K562 (cell line): ENCODE measurements around the gene ZNF292. TPM values are rescaled to one million over a fixed set of nuclear protein-coding genes. Genes with fewer than 3 reads are reported as not detected.
A peak's percentile ranks its signal among the peaks of the same experiment; 100 is the strongest.

ENCODE experiments used
- ATAC-seq: fragments of 200-7000 bp; cut with Tn5 transposase; 3 replicates; pipeline ENCODE4 v1.9.1; 2020; ENCODE audit warnings: moderate library complexity
- BruUV-seq: library from RNA; stranded (reverse); fragments of 400-500 nt; replicated peaks from 2 replicates; lab custom pipeline; 2021; lab: Mats Ljungman, UMichigan
- CTCF ChIA-PET: fragments of 300-600 bp; formaldehyde crosslinking; extraction: SDS; loops from one replicate; lab custom pipeline; 2021; ENCODE audit warnings: low intra/inter-chr PET ratio; lab: Yijun Ruan, JAX
- POLR2A ChIA-PET: fragments of 300-600, 350-650 bp; sonication (Branson Sonifier 250); formaldehyde crosslinking; extraction: SDS; loops from one replicate; lab custom pipeline; 2021; ENCODE audit warnings: antibody characterized with exemption, inconsistent platforms; lab: Yijun Ruan, JAX
- DNase-seq, 4 experiments: peaks; one replicate each; pipeline versions ENCODE4 v3.0.0 to v3.0.0-alpha.2; 2011 to 2018; ENCODE audit warnings: low spot score in 3 of 4, mixed read lengths in 3 of 4; ENCODE audit errors: extremely low read depth in 1 of 4
- FAIRE-seq: peaks from 2 replicates; lab custom pipeline; 2011; peaks lifted over from hg19 to GRCh38; lab: Jason Lieb, UNC
- H2AFZ ChIP-seq: 2 replicates; pipeline ENCODE4 v1.6.0; 2011; ENCODE audit warnings: low read depth, low read length, control low read depth, inconsistent platforms
- H3K27ac ChIP-seq: fragments of 200-600 bp; 3 replicates; pipeline ENCODE4 v1.8.0; 2011; ENCODE audit warnings: low read depth, mild to moderate bottlenecking, control low read depth, inconsistent platforms, low read length, moderate library complexity, mixed read lengths; ENCODE audit errors: extremely low read depth
- H3K27me3 ChIP-seq, 2 experiments: fragments of 300-600 bp in 1 of 2; 2 replicates in 1 of 2; 3 replicates in 1 of 2; pipeline versions ENCODE4 v1.6.0 to v1.8.0; 2011; ENCODE audit warnings: inconsistent platforms in 2 of 2, low read length in 2 of 2, mild to moderate bottlenecking in 1 of 2, mixed read lengths in 1 of 2, moderate library complexity in 1 of 2; ENCODE audit not compliant: control insufficient read depth in 2 of 2, insufficient read depth in 2 of 2
- H3K36me3 ChIP-seq: fragments of 300-600 bp; 3 replicates; pipeline ENCODE4 v1.8.0; 2011; ENCODE audit warnings: mild to moderate bottlenecking, low read length, inconsistent platforms; ENCODE audit not compliant: control insufficient read depth, insufficient read depth
- H3K4me1 ChIP-seq, 2 experiments: fragments of 200-600 bp in 1 of 2; replicated peaks in 1 of 2; 2 replicates in 1 of 2; 3 replicates in 1 of 2; pipeline versions ENCODE4 v1.5.1 to v1.8.0; 2011; ENCODE audit warnings: inconsistent platforms in 2 of 2, low read length in 2 of 2, mild to moderate bottlenecking in 1 of 2, mixed read lengths in 1 of 2, moderate library complexity in 1 of 2; ENCODE audit not compliant: control insufficient read depth in 2 of 2, insufficient read depth in 2 of 2
- H3K4me2 ChIP-seq: 2 replicates; pipeline ENCODE4 v1.6.1; 2011; ENCODE audit warnings: low read length, control low read depth, inconsistent platforms, mixed read lengths; ENCODE audit not compliant: insufficient read depth
- H3K4me3 ChIP-seq: fragments of 200-600 bp; sonication (generic), shearing (Covaris generic); 2 replicates; pipeline ENCODE4 v1.5.1; 2016; ENCODE audit warnings: control low read depth, inconsistent platforms
- H3K79me2 ChIP-seq: fragments of 200-600 bp; 3 replicates; pipeline ENCODE4 v1.8.0; 2011; ENCODE audit warnings: low read length, inconsistent platforms; ENCODE audit not compliant: control insufficient read depth, insufficient read depth
- H3K9ac ChIP-seq, 2 experiments: 2 replicates each; pipeline versions ENCODE4 v1.6.0 to v1.6.1; 2011; ENCODE audit warnings: low read depth in 2 of 2, low read length in 2 of 2, control low read depth in 1 of 2, inconsistent platforms in 1 of 2, mild to moderate bottlenecking in 1 of 2, mixed read lengths in 1 of 2; ENCODE audit not compliant: insufficient read depth in 1 of 2
- H3K9me1 ChIP-seq: one replicate; pipeline ENCODE4 v1.6.0; 2011; ENCODE audit warnings: inconsistent platforms, mild to moderate bottlenecking, low read length, moderate library complexity; ENCODE audit not compliant: control insufficient read depth, insufficient read depth
- H3K9me3 ChIP-seq: replicated peaks from 2 replicates; pipeline ENCODE4 v1.5.1; 2011; ENCODE audit warnings: low read depth, low read length, inconsistent platforms; ENCODE audit not compliant: control insufficient read depth, insufficient read depth
- H4K20me1 ChIP-seq: replicated peaks from 2 replicates; pipeline ENCODE4 v1.6.1; 2011; ENCODE audit warnings: low read length, inconsistent platforms, mixed read lengths; ENCODE audit not compliant: control insufficient read depth, insufficient read depth
- CEBPB ChIP-seq: fragments of 450-650 bp; IDR thresholded peaks from 2 replicates; pipeline ENCODE4 v1.6.1; 2016; ENCODE audit warnings: missing genetic modification characterization, missing compliant biosample characterization
- KDM2B ChIP-seq: fragments of 250-450 bp; sonication (Bioruptor Pico); IDR thresholded peaks from 2 replicates; pipeline ENCODE4 v1.8.0; 2021; ENCODE audit warnings: mild to moderate bottlenecking, moderate library complexity
- SLC30A9 ChIP-seq: fragments of 250-450 bp; sonication (Bioruptor Pico); IDR thresholded peaks from 2 replicates; pipeline ENCODE4 v1.8.0; 2022; ENCODE audit warnings: mild to moderate bottlenecking, moderate library complexity
- WGBS: fragments of 100-300 bp; shearing (Covaris generic); methylation state at CpG from one replicate; pipeline ENCODE4 v1.1.6; 2016; ENCODE audit warnings: low coverage, mixed read lengths; ENCODE audit not compliant: insufficient coverage; ENCODE audit errors: missing lambda C conversion rate; 5-methylcytosine and 5-hydroxymethylcytosine counted together
- in situ Hi-C: fragments of 300-500 bp; cut with MboI; formaldehyde crosslinking; loops from 4 replicates; pipeline ENCODE4 v1.15.0; 2018; ENCODE audit warnings: inconsistent platforms, mixed read lengths
- intact Hi-C: fragments of 100-400 bp; cut with micrococcal nuclease; formaldehyde crosslinking; loops from 2 replicates; pipeline ENCODE4 v1.14.2; 2022
- polyA plus RNA-seq, 8 experiments: library from polyadenylated mRNA; depleted of rRNA in 4 of 8; stranded (reverse) in 5 of 8; unstranded in 3 of 8; fragments of >200 nt; fragmentation: Nextera tagmentation in 2 of 8; fragmentation: Illumina TruSeq in 1 of 8; extraction: Ambion mirVana in 2 of 8; extraction: Trizol in 1 of 8; gene quantifications; 2 replicates each; pipeline versions ENCODE4 v1.2.1 to v1.2.3, GENCODE V29; 2011 to 2014; ENCODE audit warnings: inconsistent platforms in 1 of 8, missing spikeins in 1 of 8
- total RNA-seq, 7 experiments: library from RNA; depleted of rRNA in 6 of 7; stranded (reverse); fragments of >200 nt in 6 of 7; fragmentation: Illumina TruSeq in 2 of 7; extraction: Trizol in 2 of 7; gene quantifications; 2 replicates each; pipeline versions ENCODE4 v1.2.1 to v1.2.3, GENCODE V29; 2011 to 2021; ENCODE audit warnings: low replicate concordance in 1 of 7
- TF ChIP-seq, protein P1 (sequence below), 2 experiments: fragments of 450-650 bp; conservative IDR thresholded peaks; 2 replicates each; pipeline ENCODE4 v1.6.1; 2017; ENCODE audit warnings: mild to moderate bottlenecking in 2 of 2, moderate library complexity in 2 of 2

Gene ZNF292
- total and polyA plus RNA-seq, 9 of the 15 experiments (the other 6 are each of a cell fraction or from before 2014, with no cell fraction given), result 4.4 to 17.1 (median 12.8) TPM

DNA sequence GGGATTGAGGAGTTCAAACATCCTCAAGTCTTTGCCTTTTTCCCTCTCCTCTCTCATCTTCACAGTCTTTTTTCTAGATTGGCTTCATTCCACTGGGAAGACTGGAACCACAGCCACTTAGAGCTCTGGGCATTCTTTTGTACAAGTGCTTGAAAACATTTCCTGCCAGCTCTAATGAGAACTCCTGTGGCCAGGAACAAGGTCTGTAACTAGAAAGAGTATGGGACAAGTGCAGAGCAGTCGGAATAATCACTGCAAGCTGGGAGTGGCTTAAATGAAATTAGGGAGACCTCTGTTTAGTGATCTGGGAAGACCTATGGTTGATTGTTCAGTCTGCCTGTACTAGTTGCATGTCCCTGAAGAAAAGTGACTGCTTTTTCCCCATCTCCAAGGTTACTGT is 126.1 kb downstream of the ZNF292 start:
- no peaks in the 10 kb centered on the region for H3K79me2 ChIP-seq
- no peak for ATAC-seq
- H3K27ac ChIP-seq, result no peak overlapping the region
- ChIA-PET POLR2A (interaction anchor here (0.7 kb wide), 1 partner anchor 85 kb away, joined by 3 read pairs; no protein-coding TSS in a partner anchor), CTCF (no interaction called here)
- 0% methylated on average over 1 of the region's 1 CpG for WGBS
- in situ Hi-C loops (no loop called here), intact Hi-C loops (no loop called here)
- H3K4me1 ChIP-seq, result no peaks in the 10 kb centered on the region
- DNase-seq, result no peak
- no peak for FAIRE-seq
- peaks cover 3 to 5% of the 10 kb centered on the region in 2 experiments; a peak in 2 of 5 replicates for H3K27me3 ChIP-seq
- no TSS peak for BruUV-seq
- TF ChIP-seq, protein P1, sequence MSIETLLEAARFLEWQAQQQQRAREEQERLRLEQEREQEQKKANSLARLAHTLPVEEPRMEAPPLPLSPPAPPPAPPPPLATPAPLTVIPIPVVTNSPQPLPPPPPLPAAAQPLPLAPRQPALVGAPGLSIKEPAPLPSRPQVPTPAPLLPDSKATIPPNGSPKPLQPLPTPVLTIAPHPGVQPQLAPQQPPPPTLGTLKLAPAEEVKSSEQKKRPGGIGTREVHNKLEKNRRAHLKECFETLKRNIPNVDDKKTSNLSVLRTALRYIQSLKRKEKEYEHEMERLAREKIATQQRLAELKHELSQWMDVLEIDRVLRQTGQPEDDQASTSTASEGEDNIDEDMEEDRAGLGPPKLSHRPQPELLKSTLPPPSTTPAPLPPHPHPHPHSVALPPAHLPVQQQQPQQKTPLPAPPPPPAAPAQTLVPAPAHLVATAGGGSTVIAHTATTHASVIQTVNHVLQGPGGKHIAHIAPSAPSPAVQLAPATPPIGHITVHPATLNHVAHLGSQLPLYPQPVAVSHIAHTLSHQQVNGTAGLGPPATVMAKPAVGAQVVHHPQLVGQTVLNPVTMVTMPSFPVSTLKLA (conservative IDR thresholded peaks at IDR 0.05), result no peak
- TF ChIP-seq KDM2B (CRISPR knock-in tag), result no peak
- no peaks in the 10 kb centered on the region for H3K36me3 ChIP-seq
- H4K20me1 ChIP-seq, result no peaks in the 10 kb centered on the region
- no peak overlapping the region for H3K4me3 ChIP-seq
- H3K9me1 ChIP-seq, result no peaks in the 10 kb centered on the region
- no peak overlapping the region for H2AFZ ChIP-seq
- no peaks in the 10 kb centered on the region for H3K9me3 ChIP-seq
- H3K4me2 ChIP-seq, result no peak overlapping the region
- no peak overlapping the region for H3K9ac ChIP-seq

DNA sequence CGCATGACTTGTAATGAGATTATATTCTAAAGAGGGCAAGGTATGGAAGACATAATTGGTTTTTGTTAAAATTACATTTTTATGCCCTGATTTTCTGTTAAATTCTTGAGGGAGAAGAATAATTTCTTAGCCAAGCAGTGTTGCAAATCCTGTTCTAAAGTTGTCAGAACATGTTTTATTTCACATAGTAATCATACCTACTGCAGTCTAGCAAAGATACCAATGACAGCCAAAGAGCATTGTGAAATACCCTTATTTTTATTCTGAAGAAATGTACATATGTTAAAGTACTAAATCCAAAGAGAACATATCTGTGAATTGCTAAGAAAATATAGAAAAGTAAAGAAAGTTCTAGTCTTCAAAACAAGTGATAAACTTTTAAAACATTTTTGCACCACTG is 127.4 kb downstream of the ZNF292 start:
- no peak for FAIRE-seq
- H2AFZ ChIP-seq, result no peak overlapping the region
- H3K27ac ChIP-seq, result no peak overlapping the region
- H4K20me1 ChIP-seq, result no peaks in the 10 kb centered on the region
- in situ Hi-C loops, result no loop called here
- intact Hi-C loops, result no loop called here
- ChIA-PET POLR2A (interaction anchor here (0.6 kb wide), 1 partner anchor 13 kb away, joined by 3 read pairs; no protein-coding TSS in a partner anchor), CTCF (no interaction called here)
- no peaks in the 10 kb centered on the region for H3K79me2 ChIP-seq
- H3K27me3 ChIP-seq, result peaks cover 3 to 5% of the 10 kb centered on the region in 2 experiments; a peak in 2 of 5 replicates
- no TSS peak for BruUV-seq
- H3K36me3 ChIP-seq, result no peaks in the 10 kb centered on the region
- no peak overlapping the region for H3K9ac ChIP-seq
- ATAC-seq, result no peak
- no peak for DNase-seq
- 0% methylated on average over 1 of the region's 1 CpG for WGBS
- H3K4me3 ChIP-seq, result no peak overlapping the region
- no peak for TF ChIP-seq SLC30A9 (CRISPR knock-in tag)
- peak; percentile 27; the same call in 1 of the 2 replicates for TF ChIP-seq CEBPB (tag)
- no peaks in the 10 kb centered on the region for H3K4me1 ChIP-seq
- H3K9me3 ChIP-seq, result no peaks in the 10 kb centered on the region
- H3K4me2 ChIP-seq, result no peak overlapping the region
- no peaks in the 10 kb centered on the region for H3K9me1 ChIP-seq
